VCaP (cell line): ENCODE data around the gene TAGAP.

Experiments
- H3K27ac ChIP-seq: fragments of 450-650 bp; 2 replicates; pipeline ENCODE4 v1.5.1; 2017
- TF ChIP-seq, protein P1 (sequence below): fragments of 450-650 bp; conservative IDR thresholded peaks from 2 replicates; pipeline ENCODE4 v1.5.1; 2017; ENCODE audit warnings: mild to moderate bottlenecking, moderate library complexity

TAGAP gene

DNA sequence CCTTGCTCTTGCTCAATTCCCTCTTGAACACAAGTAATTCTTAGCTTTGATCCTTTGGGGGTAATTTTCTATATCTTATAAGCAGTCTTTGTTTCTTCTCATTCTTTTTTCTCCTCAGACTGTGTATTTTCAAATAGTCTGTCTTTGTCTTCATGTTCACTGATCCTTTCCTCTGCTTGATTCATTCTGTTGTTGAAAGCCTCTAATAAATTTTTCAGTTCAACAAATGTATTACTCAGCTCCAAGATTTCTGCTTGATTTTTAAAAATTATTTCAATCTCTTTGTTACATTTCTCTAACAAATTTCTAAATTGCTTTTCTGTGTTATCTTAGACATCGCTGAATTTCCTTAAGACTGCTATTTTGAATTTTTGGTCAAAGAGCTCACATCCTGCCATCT is 56.3 kb downstream of the TAGAP start:
- H3K27ac ChIP-seq = no peak overlapping the region
- TF ChIP-seq, protein P1, sequence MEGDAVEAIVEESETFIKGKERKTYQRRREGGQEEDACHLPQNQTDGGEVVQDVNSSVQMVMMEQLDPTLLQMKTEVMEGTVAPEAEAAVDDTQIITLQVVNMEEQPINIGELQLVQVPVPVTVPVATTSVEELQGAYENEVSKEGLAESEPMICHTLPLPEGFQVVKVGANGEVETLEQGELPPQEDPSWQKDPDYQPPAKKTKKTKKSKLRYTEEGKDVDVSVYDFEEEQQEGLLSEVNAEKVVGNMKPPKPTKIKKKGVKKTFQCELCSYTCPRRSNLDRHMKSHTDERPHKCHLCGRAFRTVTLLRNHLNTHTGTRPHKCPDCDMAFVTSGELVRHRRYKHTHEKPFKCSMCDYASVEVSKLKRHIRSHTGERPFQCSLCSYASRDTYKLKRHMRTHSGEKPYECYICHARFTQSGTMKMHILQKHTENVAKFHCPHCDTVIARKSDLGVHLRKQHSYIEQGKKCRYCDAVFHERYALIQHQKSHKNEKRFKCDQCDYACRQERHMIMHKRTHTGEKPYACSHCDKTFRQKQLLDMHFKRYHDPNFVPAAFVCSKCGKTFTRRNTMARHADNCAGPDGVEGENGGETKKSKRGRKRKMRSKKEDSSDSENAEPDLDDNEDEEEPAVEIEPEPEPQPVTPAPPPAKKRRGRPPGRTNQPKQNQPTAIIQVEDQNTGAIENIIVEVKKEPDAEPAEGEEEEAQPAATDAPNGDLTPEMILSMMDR = no peak

DNA sequence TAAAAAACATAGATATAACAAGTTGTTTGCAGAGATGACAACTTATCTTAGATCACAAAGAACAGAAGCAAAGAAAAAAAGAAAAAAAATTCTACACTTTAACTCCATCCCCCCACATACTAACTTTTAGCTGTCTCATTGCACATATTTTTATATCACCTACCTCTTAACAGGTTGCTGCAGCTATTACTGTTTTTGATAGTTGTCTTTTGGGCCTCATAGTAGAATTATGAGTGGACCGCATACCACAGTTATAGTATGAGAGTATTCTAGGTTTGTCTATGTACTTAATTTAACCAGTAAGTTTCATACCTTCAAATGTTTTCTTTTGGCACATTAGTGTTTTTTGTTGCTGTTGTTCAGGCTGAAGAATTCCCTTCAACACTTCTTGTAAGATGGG is 57.1 kb downstream of the TAGAP start:
- H3K27ac ChIP-seq = no peak overlapping the region
- TF ChIP-seq, protein P1 = no peak
